Activated gamma-delta T cell treated with Interleukin-2 at 50 U/mL for 16 hours (primary cell): Measurements from ENCODE around the gene RAB6B.

ENCODE experiments used
- DNase-seq: peaks from one replicate; pipeline ENCODE4 v3.0.0-alpha.2; 2020

The RAB6B gene

GRCh38 chr3:133855772-133856171, 39.9 kb downstream of the RAB6B start:
- no peak for DNase-seq

GRCh38 chr3:133855002-133855370, 40.7 kb downstream of the RAB6B start:
- DNase-seq: no peak

- no peak for DNase-seq
Observed at GRCh38 chr3:133854264-133855001, 41.2 kb downstream of the RAB6B start.

DNA sequence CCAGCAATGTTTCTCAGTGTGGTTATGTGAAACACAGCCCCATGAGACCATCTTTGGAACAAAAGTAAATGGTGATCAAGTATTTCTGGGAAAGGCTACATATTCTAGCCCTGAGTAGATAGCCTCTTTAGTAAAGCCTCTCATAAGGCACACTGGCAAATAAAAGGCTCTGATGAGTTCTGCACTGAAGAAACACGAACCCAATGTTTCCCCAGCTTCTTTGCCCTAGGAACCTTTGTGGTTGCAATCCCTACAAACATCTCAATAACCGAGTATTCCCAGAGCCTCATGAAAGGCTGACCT, 41.8 kb downstream of the RAB6B start:
- DNase-seq: no peak

- no peak for DNase-seq
Observed at GRCh38 chr3:133853063-133853924, 42.4 kb downstream of the RAB6B start.

DNA sequence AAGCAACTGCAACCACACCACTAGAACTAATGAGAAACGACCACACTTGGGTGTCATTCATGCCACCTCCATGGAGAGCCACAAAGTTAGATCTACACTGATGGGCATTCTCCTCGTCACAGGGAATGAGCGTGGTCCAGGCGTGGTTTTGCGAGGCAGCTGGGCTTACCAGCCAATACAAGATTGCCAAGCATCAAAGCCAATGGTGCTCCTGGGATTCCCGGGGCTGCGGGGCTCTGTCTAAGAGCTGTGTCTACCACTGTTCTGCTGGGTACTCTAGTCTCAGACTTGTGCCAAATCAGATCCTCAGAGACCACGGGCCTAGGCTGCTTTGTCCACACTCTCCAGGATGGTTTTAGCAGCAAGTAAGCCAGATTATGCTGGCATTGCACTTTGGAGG, 43.8 kb downstream of the RAB6B start:
- DNase-seq: no peak

DNA sequence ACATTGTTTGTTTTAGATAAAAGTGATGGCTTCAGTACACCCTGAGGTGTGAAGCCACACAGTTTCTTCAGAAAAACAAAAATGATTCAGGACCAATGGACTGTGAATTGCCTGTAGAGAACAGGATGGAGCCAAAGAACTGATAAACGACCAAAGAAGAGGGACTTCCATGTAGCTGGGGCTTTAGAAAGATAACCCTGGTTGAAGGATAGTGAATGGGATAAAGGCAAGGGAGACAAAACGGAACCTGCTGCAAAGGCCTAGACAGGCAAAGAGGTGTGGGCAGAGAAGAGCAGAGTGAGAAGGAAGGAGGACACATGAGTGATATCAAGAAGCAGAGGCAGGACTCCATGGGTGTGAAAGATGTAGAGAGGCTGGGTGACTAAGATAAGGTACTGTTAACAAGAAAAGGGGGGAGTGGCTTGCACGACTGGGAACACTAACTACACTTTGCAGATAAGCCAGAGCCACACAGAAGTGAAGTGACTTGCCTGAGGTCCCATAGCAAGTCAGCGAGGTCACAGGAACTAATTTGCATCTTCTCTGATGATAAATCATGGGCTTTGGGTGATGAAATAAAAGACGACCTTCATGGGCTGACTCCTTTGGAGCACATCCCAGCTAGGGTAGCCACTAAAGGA, 44.3 kb downstream of the RAB6B start:
- no peak for DNase-seq

DNA sequence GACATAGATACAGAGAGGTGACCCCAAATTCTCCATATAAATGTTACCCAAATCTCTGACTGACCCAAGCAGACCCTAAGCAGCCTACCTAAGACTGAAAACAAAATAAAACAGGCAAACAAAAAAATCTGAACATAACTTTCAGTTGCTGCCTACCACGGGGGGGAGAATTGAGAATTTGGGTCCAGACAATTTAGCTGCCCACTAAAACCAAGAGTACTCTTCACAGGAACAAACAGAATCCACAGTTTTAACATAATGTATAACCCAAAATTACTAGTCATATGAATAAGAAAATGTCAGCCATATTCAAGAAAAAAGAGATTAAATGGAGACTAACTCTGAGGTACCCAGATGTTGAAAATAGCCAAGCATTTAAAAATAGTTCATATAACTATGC, 45.6 kb downstream of the RAB6B start:
- DNase-seq: no peak

- no peak for DNase-seq
Observed at GRCh38 chr3:133849346-133849745, 46.3 kb downstream of the RAB6B start.

DNA sequence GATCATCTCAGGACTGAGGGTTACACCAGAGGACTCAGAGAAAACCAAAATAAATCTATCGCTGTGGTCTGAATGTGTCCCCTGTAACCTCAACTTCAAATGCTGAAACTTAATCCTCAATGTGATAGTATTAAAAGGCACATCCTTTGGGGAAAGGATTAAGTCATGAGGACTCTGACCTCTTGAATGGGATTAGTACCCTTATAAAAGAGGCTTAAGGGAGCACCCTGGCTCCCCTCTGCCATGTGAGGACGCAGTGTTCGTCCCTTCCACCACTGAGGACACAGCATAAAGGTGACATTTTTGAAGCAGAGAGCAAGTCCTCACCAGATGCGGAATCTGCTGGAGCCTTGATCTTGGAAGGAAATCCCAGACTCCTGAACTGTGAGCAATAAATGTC, 50.6 kb downstream of the RAB6B start:
- DNase-seq: no peak

- DNase-seq: no peak
Observed at GRCh38 chr3:133843634-133844033, 52.0 kb downstream of the RAB6B start.

DNA sequence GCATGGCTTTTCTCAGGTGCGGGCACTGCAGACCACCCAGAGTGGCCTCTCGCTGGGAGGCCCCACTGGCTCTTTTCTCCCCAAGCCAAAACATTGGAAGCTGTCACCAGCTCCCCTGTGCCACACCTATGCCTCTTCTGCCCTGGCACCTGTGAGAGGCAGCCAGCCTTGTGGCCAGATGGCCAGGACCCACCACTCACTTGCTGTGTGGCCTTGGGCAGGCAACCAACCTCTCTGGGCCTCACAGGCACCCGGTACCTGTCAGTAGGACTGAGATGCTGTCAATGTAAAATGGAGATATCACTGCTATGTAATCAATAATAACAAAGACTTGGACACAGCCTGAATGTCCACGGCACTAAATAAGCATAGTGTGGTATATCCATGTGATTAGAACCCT, 53.5 kb downstream of the RAB6B start:
- DNase-seq: no peak

GRCh38 chr3:133841196-133841595, 54.5 kb downstream of the RAB6B start:
- no peak for DNase-seq

DNA sequence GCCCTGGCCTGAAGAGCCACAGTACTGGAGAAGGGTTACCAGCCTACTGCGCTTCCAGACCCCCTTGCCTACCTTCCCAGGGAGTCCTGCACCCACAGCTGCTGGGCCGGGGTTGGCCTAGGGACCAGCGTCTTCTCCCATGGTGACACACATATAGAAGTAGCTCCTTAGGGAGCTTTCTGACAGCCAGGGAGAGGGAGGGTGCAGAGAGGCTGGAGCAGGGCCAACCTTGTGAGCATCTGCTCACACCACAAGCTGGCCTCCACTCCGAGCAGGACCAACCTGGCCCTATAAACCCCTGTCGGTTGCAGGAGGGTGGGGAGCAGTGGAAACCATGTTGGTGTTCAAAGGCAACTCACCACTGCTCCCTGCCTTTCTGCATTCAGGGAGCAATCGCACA, 54.9 kb downstream of the RAB6B start:
- no peak for DNase-seq

- DNase-seq: no peak
Observed at GRCh38 chr3:133840055-133840737, 55.5 kb downstream of the RAB6B start.

DNA sequence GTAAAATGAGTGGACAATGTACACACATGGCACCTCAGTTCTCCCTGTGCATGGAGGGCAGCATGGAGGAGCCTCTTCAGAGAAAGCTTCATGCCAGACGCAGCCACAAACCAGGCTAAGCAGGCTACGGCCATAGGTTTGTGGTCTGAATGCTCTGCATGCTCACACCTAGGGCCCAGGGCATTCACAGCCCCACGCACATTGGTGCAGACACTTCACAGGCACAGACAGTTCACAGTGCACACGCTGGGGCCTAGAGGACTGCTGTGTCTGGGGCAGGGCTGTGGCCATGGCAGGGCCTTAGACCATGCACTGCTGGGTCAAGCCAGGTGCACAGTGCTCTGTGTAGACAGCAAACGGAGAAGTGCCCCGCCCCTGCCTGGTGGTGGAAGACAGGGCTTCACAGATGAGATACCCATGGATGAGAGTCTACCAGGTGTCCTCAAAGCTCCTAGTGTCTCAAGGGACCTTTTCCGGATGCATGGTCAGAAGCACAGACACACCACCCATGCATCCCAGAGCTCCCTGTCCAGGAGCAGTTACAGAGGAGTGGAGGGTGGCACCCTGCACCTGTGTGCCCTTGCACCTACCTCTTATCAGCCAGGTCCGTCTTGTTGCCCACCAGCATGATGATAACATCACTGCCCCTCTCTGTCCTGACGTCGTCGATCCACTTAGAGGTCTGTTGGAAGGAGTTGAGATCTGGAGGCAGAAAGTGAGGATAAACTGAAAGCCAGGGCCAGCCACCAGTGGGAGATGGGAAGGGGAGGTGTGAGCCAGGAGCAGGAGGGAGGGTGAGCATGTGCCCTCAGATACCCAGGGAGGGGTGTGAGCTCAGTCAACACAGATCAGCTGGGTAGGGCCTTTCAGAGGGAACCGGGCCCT, 56.5 kb downstream of the RAB6B start:
- no peak for DNase-seq

- DNase-seq: no peak
Observed at GRCh38 chr3:133838296-133838789, 57.3 kb downstream of the RAB6B start.

DNA sequence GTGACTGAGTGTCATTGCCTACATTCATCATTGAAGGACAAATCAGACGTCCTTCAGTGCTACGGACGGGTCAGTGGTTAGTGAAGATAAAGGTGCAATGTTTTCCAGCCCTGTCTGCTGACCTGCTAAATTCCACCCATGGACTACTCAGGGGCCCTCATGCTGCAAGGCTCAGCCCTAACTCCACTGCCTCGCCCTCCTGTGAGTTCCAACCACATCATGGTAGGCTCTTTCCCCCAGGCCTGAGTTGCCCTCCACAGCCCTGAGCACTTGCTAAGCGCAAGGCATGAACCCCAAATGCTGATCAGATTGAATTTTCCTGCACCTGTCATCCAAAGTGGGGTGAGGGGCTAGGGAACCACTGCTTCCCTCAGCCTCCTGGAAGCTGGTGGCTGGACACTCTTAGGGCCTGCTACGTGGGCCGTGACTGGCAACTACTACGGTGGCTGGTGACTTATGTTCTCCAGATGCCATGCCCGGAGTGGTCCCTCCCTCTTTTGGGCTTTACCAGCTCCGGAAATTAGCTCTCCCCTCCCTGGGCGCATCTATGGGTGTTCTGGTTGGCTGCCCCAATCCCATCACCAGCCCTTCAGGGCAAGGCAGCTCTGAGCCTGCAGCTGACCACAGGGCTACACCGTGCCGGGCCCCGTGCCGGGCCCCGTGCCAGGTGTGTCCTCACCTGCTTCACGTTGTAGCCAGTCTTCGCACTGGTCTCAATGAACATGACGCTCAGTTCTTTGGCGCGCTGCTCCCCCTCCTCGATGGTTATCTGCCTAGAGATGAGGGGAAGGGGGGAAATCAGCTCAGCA, 58.0 kb downstream of the RAB6B start:
- no peak for DNase-seq

DNA sequence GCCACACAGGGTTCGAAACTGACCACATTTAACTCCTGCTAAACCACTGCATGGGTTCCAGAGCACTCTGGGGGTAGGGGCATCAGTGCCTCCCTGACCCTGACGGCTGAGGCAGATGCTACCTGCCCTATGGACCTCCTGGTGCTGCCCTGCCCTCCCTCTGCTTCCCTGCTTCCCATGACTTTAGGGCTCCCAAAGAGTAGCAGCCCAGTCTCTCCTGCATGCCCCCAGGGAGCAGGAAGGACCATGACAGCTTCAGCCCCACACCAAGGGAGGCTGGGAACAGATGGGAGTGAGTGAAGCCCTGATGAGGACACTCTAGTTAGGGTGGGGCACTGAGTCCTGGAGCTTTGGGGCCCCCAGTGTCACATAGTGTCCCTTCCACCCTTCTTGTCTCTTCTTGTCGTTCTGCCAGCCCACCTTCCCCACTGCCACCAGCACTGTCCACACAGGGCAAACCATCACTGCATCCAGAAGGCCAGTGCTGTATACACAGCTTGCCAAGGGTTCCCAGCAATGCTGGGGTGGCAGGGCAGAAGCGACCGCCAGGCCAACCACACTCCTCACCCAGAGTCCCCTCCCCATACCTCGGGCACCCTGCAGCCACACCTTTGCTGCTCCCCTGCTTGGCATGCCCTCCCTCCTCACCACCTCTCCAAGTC, 59.1 kb downstream of the RAB6B start:
- no peak for DNase-seq

GRCh38 chr3:133835961-133836360, 59.7 kb downstream of the RAB6B start:
- no peak for DNase-seq

- DNase-seq: no peak
Observed at GRCh38 chr3:133835418-133835743, 60.3 kb downstream of the RAB6B start.
